Left colon (tissue), 2 donors: ENCODE measurements around the gene NACC2. TPM values are rescaled to one million over a fixed set of nuclear protein-coding genes. Genes with fewer than 3 reads are reported as not detected.
A peak's percentile ranks its signal among the peaks of the same experiment; 100 is the strongest.
"Not testable (repeated sequence)": the region's sequence is repeated elsewhere in the genome, so short reads cannot be mapped to it uniquely, and the experiment has no call there.

ENCODE experiments used
- ATAC-seq: fragments of 200-7000 bp; cut with Tn5 transposase; one replicate; pipeline ENCODE4 v1.9.1; 2020; ENCODE audit warnings: mild to moderate bottlenecking, moderate library complexity
- DNase-seq, 2 donors: peaks; one replicate each; pipeline ENCODE4 v3.0.0-alpha.2; 2020
- intact Hi-C, 2 donors: fragments of 100-400 bp; cut with DNase I in 1 of 2; cut with micrococcal nuclease in 1 of 2; formaldehyde crosslinking; loops; one replicate each; pipeline versions ENCODE4 v1.11.2 to v1.14.0; 2022; cut with DNase I, micrococcal nuclease
- total RNA-seq, 2 donors: library from RNA; stranded (reverse); fragmentation: NEBNext Ultra II Directional; extraction: Animal tissue kit (Norgen Biotek cat#: 25700); gene quantifications; one replicate each; pipeline ENCODE4 v1.2.1, GENCODE V29; 2021
- donor health status: DM: no; HTN: no; CAD: no.
- donor health status: DM: yes; HTN: yes; CAD: no.

Gene NACC2
- total RNA-seq, 2 donors from 2014 or later, result 16.0 to 25.2 TPM

- ATAC-seq, DNase-seq, intact Hi-C loops: not testable (repeated sequence)
Measured at GRCh38 chr9:136040848-136041247, 54.2 kb downstream of the NACC2 start.

GRCh38 chr9:136039488-136039887 is 55.6 kb downstream of the NACC2 start:
- ATAC-seq (no peak), DNase-seq (no peak)
- intact Hi-C loops, result no loop called here

DNA sequence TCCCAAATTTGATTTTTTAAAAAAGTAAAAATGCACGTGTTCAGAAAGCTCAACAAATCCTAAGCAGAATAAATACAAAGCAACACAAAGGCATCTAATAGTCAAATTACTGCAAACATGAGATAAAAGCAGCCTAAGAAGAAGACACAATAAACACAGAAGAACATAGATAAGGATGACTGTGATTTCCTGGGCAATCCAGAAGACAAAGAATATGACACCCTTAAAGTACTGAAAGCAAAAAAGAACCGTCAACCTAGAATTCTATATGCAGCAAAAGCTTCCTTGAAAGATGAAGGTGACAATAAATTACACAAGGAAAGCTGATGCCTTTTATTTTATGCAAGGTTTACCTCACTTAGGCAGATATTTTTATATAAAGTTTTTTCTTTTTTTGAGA is 58.2 kb downstream of the NACC2 start:
- no peak for DNase-seq
- no peak for ATAC-seq
- intact Hi-C loops, result no loop called here

DNA sequence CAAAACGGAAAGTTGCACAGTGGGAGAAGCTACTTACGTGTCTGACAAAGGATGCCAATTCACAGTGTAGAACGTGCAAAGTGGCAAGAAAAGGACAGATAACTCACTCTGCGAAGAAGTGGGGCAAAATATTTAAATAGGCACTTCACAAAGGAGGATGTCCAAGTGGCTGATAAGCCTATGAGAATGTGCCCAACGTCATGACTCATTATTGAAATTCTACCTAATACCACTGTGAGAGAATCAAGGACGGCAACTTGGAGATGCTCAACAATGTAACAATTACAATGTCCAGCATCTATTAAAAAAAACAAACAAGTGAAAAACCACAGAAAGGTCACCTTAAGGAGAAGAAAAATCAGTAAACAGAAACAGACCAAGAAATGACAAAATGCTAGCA is 59.0 kb downstream of the NACC2 start:
- DNase-seq, result no peak
- ATAC-seq, result no peak
- intact Hi-C loops, result no loop called here

DNA sequence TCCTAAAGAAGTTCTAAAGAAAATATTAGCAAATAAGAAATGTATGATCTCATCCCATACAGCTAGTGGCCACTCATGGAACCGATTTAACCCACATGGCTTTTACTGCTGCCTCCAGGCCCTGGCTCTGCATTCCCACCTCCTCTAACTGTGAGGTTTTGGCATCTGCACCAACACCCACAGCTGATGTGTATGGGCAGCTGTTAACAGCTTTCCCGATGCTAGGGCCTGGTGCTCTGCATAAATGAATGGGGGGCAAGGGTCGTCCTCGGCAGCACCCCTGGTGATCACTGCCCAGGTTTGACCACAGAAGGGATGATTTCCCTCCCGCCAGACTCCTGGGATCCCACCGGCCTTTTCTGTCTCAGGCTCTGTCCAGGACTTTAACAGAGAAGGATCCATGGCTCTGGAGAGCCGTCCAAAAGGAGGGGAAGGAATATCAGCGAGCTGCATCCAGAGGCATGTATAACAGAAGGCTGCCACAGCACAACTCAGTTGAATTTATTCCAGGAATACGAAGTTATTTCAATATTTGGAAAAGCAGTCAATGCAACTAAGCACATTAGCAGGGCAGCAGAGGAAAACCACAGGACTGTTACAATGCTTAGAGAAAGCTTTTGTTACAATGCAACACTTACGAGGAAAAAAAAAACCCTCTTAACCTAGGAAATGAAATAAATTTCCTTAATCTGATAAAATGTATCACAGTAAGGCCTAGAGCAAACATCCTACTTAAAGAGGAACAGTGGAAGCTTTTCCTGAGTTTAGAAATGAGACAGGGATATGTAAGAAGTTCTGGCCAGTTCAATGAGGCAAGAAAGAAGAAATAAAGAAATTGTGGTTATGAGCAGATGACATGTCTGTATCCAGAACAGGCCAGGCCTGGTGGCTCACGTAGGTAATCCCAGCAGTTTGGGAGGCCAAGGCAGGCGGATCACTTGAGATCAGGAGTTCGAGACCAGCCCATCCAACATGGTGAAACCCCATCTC is 63.1 kb downstream of the NACC2 start:
- peak in 1 of 2 donors; percentile 2 for DNase-seq
- ATAC-seq, result no peak
- intact Hi-C loops, result no loop called here

DNA sequence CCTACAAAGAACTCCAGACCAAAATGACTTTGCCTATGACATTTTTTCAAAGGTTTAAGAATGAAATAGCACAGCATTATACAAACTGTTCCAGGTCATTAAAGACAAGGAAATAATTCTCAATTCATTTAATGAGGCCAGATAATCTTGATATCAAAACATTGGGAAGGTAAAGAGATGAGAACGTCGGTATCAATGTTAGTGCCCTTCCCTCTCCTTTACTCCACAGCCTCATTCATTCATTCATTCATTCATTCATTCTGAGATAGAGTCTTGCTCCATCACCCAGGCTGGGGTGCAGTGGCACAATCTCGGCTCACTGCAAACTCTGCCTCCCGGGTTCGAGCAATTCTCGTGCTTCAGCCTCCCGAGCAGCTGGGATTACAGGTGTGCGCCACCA is 64.0 kb downstream of the NACC2 start:
- no peak for DNase-seq
- ATAC-seq, result no peak
- intact Hi-C loops, result no loop called here

DNA sequence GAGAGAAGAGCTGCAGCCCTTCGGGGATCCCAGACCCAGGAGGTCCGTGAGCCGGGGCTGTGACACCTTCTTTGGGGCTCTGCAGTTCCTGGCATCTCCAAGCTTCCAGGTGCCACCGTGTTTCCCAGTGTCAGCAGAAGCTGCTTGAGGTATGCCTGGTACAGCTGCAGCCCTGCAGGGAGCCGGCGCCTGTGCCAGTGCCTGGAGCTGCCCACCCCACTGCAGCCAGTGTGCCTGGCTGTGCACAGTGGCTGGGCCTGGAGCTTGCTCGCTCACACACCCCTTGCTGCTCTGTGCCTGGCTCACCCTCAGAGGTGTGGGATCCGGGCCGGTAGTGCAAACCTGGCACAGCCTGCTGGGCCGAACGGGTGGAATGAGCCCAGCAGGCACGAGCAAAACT is 65.5 kb downstream of the NACC2 start:
- ATAC-seq (no peak), DNase-seq (no peak)
- intact Hi-C loops, result no loop called here

GRCh38 chr9:136028760-136029470 is 66.2 kb downstream of the NACC2 start:
- no peak for DNase-seq
- intact Hi-C loops, result no loop called here
- ATAC-seq, result no peak

DNA sequence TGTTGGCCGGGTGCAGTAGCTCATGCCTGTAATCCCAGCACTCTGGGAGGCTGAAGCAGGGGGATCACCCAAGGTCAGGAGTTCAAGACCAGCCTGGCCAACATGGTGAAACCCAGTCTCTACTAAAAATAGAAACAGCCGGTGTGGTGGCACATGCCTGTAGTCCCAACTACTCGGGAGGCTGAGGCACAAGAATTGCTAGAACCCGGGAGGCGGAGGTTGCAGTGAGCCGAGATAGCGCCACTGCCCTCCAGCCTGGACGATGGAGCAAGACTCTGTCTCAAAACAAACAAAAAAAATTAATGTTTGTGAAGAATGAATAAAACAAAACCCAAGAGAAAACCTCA is 68.2 kb downstream of the NACC2 start:
- intact Hi-C loops, ATAC-seq, DNase-seq: not testable (repeated sequence)

DNA sequence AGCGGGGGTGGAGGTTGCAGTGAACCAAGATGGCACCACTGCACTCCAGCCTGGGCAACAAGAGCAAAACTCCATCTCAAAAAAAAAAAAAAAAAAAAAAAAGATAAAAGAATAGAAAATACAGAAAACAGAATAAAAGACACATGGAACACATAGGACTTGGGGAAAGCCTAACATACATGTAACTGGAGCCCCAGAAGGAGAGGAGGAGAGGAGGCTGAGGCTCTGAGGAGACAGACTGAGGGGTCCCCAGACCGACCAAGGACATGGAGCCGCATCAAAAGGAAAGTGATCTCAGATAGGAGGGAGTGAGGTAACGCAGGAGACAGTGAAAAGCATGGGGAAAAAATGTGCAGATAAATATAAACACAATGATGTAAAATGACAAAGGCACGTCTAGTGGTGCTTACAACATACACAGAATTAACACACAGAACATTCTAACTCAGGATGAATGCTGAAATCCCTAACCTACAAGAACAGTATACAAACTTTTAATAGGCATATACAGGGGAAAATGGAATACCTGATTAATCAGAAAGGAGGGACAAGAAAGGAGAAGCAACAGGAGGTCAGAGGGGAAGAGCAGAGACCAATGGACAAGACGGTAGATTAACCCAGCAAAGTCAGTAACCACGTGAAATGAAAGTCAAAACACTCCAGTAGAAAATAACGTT is 68.7 kb downstream of the NACC2 start:
- ATAC-seq (no peak), DNase-seq (no peak)
- intact Hi-C loops, result no loop called here

DNA sequence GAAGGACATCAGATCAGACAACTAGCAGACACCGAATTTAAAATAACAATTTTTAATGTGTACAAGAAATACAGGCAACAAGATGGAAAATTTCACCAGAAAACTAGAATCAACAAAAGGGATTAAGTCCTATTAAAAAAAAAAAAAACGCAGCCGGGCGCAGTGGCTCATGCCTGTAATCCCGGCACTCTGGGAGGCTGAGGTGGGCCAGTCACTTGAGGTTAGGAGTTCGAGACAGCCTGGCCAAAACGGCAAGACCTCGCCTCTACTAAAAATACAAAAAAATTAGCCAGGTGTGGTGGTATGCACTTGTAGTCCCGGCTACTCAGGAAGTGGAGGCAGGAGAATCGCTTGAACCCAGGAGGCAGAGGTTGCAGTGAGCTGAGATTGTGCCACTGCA is 69.6 kb downstream of the NACC2 start:
- ATAC-seq (no peak), DNase-seq (no peak)
- intact Hi-C loops, result no loop called here

- ATAC-seq, result no peak
- DNase-seq, result peak in 1 of 2 donors; percentile 4
- intact Hi-C loops, result no loop called here
Measured at GRCh38 chr9:136024696-136025316, 70.3 kb downstream of the NACC2 start.

DNA sequence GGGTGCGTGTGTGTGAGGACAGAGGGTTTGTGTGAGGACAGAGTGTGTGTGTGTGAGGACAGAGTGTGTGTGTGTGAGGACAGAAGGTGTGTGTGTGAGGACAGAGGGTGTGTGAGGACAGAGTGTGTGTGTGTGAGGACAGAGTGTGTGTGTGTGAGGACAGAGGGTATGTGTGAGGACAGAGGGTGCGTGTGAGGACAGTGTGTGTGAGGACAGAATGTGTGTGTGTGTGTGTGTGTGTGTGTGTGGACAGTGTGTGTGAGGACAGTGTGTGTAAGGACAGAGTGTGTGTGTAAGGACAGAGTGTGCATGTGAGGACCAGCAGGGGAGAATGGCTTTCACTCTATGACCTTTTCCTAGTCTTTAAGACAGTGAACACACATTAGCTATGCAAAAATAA is 70.8 kb downstream of the NACC2 start:
- DNase-seq (no peak), ATAC-seq (no peak)
- intact Hi-C loops, result no loop called here

DNA sequence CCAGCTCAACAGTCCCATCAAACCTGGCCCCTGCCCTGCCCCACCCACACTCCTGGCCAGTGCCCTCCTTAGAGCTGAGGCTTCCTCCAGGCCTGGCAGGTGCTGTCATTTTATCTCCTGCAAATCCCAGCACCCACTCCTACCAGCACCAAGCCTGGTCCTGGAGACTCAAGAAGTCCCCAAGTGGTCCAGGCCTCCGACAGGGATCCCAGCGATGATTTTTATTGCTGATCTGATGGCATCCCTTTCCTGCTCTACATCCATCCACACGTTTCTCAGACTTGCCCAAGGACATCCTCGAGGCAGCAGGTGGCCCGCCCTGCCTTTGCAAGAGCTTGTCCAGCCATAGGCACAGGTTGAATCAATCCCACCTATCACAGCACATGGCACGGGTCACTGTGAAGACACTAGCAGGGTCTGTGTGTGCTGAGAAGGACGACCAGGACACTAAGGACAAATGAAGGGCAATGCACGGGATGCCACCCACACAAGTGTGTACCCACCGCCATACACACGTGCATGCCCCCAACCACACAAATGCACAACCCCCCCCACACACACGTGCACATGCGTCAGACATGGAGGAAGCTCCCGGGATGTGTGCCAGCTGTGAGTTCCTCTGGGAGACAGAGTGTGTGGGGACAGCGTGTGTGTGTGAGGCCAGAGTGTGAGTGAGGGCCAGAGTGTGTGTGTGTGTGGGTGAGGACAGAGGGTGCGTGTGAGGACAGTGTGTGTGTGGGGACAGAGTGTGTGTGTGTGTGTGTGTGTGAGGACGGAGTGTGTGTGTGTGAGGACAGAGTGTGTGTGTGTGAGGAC is 71.5 kb downstream of the NACC2 start:
- peak; percentile 50 to 56 for DNase-seq
- ATAC-seq, result no peak
- intact Hi-C loops, result no loop called here

DNA sequence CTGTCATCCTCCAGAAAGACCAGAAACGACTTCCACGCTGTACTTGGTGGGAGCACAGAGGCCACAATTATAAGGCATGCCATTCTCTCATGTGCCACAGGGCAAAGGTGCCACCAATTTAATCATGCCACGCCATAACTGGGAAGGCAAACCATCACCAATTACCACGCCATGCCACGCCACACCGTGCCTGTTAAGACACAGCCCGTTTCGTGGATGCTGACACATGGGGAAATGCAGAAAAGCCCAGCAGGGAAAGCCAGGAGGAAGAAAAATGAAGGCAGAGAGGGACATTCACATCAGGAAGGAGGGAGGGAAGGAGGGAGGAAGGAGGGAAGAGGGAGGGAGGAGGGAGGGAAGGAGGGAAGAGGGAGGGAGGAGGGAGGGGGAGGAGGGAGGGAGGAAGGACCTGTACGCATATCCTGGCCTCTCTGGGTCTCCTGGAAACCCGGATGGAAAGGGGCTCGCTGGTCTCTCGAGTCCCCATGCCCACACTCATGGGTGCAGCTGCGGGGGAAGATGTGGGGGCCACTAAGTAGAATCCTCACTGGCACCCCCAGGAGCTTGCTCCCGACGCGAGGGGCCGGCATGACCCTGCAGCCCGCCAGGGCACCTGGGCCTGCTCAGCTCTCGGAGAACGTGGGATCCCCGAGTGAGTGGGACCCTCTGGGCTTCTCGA is 72.2 kb downstream of the NACC2 start:
- DNase-seq (peak in 1 of 2 donors; percentile 2), ATAC-seq (no peak)
- intact Hi-C loops, result no loop called here

DNA sequence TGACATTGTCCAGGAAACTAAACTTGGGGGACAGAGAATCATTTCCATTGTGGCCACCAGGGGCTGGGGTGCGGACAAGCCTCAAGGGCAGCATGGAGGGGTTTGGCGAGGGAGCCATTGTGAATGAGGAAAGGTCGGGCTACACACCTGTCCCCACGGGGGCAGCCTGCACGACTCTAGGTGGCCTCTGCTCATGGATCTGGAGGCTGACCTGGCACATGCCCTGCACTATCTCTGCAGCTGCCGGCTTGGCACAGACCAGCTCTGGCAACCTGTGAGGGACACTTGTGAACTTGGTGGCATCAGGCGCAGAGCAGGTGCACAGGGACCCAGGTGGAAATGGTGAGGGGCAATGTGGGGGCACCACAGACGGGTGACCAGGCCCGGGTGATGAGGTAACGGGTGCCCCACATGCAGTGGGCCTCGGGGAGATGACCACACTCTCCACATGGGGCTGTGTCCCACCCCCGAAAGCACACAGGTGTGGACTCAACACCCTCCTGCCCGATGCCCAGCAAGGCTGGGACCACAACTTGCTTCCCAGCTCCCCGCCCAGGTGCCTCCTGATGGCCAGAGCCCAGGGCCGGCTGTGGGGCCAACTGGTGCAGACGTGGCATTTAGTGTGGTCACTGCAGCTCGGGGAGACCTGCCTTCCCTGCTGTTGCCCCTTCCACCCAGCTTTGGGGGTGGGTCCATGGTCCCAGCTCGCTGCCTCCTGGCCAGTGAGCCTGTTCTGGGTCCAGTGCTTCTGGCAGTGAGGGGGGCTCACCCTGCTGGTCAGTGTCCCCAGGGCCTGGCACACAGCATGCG is 73.0 kb downstream of the NACC2 start:
- ATAC-seq (no peak), DNase-seq (peak; percentile 3 to 20)
- intact Hi-C loops, result no loop called here
